IPS-18a (cell line): ENCODE measurements around the gene DUSP15.

Source experiments
- H3K27ac ChIP-seq: one replicate; pipeline ENCODE4 v1.5.1; 2013; ENCODE audit warnings: low read length
- H3K27me3 ChIP-seq: one replicate; pipeline ENCODE4 v1.6.1; 2013; ENCODE audit warnings: mild to moderate bottlenecking, low read length; ENCODE audit not compliant: control insufficient read depth, insufficient read depth
- H3K36me3 ChIP-seq: one replicate; pipeline ENCODE4 v1.6.1; 2013; ENCODE audit warnings: low read depth, low read length; ENCODE audit not compliant: control insufficient read depth
- H3K4me1 ChIP-seq: one replicate; pipeline ENCODE4 v1.6.1; 2013; ENCODE audit warnings: low read depth, low read length; ENCODE audit not compliant: control insufficient read depth
- H3K4me3 ChIP-seq: one replicate; pipeline ENCODE4 v1.5.1; 2013; ENCODE audit warnings: low read length
- H3K9ac ChIP-seq: one replicate; pipeline ENCODE4 v1.6.1; 2013; ENCODE audit warnings: mild to moderate bottlenecking, low read length, moderate library complexity
- H3K9me3 ChIP-seq: one replicate; pipeline ENCODE4 v1.6.1; 2013; ENCODE audit warnings: low read depth, low read length; ENCODE audit not compliant: control insufficient read depth

Gene DUSP15

DNA sequence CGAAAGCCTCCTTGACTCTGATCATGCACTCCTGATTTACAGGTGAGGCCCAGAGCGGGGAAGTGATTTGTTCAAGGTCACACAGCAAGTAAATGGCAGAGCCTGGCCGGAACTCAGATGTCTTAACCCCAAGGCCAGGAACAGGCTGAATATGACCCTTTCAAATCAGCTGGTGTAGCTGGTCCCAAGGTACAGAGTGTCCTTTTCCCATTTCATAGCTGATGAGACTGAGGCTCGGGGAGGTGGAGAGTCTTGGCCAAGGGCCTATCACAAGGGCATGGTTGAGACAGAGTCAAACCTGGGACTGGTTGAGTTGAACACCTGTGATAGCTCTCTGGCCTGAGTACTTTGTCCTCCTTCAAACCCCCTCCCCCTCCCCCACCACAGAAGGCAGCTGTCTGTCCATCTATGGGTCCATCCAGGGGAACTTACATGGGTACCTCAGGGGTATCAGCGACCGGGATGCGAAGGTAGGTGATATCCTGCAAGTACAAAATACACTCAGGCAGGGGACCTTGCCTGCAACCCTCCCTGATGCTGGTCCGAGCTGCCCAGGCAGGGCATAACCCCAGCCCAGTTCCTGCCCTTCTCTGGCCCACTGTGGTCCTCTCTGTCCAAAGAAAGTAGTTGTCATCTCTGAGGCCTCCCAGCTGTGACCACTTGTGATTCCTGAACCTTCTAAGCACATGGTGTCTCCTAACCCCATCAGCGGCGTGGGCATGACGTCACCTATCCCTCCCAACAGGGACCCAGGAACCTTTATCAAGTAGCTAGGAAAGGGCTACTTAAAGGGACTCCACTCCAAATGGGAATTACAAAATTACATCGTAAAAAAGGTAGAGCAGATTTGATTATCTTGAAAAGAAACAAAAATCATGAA is 5.6 kb downstream of the DUSP15 start:
- Histone ChIP-seq H3K27me3 (peaks cover 22% of the 10 kb centered on the region), H3K9me3 (no peaks in the 10 kb centered on the region), H3K27ac (no peak overlapping the region), H3K4me1 (peaks cover 19% of the 10 kb centered on the region), H3K36me3 (no peaks in the 10 kb centered on the region), H3K4me3 (no peak overlapping the region), H3K9ac (no peak overlapping the region)

- H3K4me3 ChIP-seq: no peak overlapping the region
- H3K9me3 ChIP-seq: no peaks in the 10 kb centered on the region
- no peak overlapping the region for H3K9ac ChIP-seq
- H3K36me3 ChIP-seq: no peaks in the 10 kb centered on the region
- H3K27ac ChIP-seq: no peak overlapping the region
- H3K27me3 ChIP-seq: peaks cover 18% of the 10 kb centered on the region
- H3K4me1 ChIP-seq: peaks cover 16% of the 10 kb centered on the region
Measured at GRCh38 chr20:31863296-31864085, 6.8 kb downstream of the DUSP15 start.

GRCh38 chr20:31862506-31862905 is 7.8 kb downstream of the DUSP15 start:
- Histone ChIP-seq H3K27me3 (peaks cover 18% of the 10 kb centered on the region), H3K4me1 (peaks cover 16% of the 10 kb centered on the region), H3K27ac (no peak overlapping the region), H3K36me3 (no peaks in the 10 kb centered on the region), H3K9me3 (no peaks in the 10 kb centered on the region), H3K4me3 (peak overlapping the region; percentile 64), H3K9ac (no peak overlapping the region)

DNA sequence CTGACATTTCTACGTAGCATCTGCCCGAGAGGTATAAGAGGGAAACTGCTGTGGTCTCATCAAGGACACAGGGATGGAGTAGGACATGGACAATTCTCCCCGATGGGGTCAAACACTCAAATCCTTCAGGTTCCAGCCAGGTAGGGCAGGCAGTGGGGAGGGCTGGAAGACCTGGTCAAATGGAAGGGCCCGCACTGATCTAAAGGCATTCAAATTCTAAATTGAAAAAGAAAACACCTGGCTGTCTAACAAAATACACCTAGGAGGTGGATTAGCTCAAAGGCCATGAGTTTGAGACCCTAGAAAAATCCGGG is 8.2 kb downstream of the DUSP15 start:
- Histone ChIP-seq H3K4me3 (peak overlapping the region; percentile 64), H3K9me3 (no peaks in the 10 kb centered on the region), H3K27ac (peak overlapping the region; percentile 2), H3K9ac (peak overlapping the region; percentile 19), H3K36me3 (no peaks in the 10 kb centered on the region), H3K27me3 (peaks cover 18% of the 10 kb centered on the region), H3K4me1 (peaks cover 16% of the 10 kb centered on the region)

DNA sequence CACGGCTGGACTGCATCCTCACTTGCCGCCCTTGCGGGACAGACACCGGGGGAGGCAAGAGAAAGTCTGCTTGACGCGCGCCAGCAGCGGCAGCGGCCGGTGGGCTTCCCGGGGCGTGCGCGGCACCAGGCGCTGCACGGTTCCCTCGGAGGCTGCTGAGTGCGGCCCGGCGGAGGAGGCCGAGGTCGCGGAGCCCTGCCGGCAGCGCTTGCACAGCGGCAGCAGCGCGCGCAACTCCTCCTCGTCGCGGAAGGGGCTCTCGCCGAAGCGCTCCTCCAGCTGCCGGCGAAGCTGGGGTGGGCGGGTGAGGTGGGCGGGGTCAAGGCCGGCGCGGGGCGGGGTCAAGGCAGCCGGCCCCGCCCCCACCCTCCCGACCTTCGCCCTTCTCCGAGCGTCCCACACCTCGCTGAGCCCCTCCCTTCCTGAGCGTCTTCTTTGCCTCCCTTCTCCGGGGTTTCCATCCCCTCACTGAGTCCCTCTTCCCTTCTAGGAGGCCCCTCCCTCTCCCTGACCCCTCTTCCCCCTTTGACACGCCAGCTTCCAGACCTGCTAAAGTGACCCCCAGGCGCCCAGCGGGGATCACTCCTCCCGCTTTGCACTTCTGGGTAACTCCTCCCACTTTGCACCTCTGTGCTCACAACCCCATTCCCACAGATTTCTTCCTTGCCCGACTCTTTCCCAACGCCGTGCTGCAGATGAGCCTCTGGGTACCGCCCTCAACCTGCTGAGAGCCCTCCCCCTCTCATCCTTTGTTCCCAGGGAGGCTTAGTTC is 8.8 kb downstream of the DUSP15 start:
- Histone ChIP-seq H3K27ac (peak overlapping the region; percentile 2), H3K36me3 (no peaks in the 10 kb centered on the region), H3K4me3 (peak overlapping the region; percentile 79), H3K9me3 (no peaks in the 10 kb centered on the region), H3K9ac (peak overlapping the region; percentile 49), H3K27me3 (peaks cover 18% of the 10 kb centered on the region), H3K4me1 (peaks cover 16% of the 10 kb centered on the region)

- Histone ChIP-seq H3K27ac (no peak overlapping the region), H3K9ac (peak overlapping the region; percentile 49), H3K36me3 (no peaks in the 10 kb centered on the region), H3K27me3 (peaks cover 18% of the 10 kb centered on the region), H3K9me3 (no peaks in the 10 kb centered on the region), H3K4me3 (peak overlapping the region; percentile 79), H3K4me1 (peaks cover 16% of the 10 kb centered on the region)
Measured at GRCh38 chr20:31861135-31861384, 9.3 kb downstream of the DUSP15 start.

- no peaks in the 10 kb centered on the region for H3K9me3 ChIP-seq
- H3K9ac ChIP-seq: peak overlapping the region; percentile 37
- no peaks in the 10 kb centered on the region for H3K36me3 ChIP-seq
- H3K4me1 ChIP-seq: peaks cover 16% of the 10 kb centered on the region
- H3K4me3 ChIP-seq: peak overlapping the region; percentile 79
- no peak overlapping the region for H3K27ac ChIP-seq
- H3K27me3 ChIP-seq: peaks cover 18% of the 10 kb centered on the region
Measured at GRCh38 chr20:31860390-31861134, 9.8 kb downstream of the DUSP15 start.

DNA sequence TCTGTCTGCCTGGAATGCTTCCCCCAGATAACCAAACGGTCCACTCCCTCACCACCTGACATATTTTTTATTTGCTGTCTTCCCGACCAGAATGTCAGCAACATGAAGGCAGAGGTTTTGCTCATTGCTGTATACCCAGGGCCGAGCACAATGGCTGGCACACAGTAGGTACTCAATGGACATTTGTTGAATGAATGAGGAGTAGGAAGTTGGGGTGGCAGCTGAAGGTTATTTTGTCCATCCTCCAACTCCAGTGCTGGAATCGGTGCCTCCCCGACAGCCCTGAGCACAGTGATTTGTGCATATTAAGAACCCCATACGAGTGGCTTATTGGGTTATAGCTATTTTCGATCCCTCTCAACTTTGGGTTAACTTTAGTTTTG is 10.3 kb downstream of the DUSP15 start:
- no peaks in the 10 kb centered on the region for H3K9me3 ChIP-seq
- H3K4me1 ChIP-seq: peaks cover 16% of the 10 kb centered on the region
- H3K27me3 ChIP-seq: peaks cover 18% of the 10 kb centered on the region
- H3K27ac ChIP-seq: no peak overlapping the region
- peak overlapping the region; percentile 79 for H3K4me3 ChIP-seq
- no peaks in the 10 kb centered on the region for H3K36me3 ChIP-seq
- H3K9ac ChIP-seq: no peak overlapping the region

- Histone ChIP-seq H3K36me3 (no peaks in the 10 kb centered on the region), H3K27me3 (peaks cover 18% of the 10 kb centered on the region), H3K4me1 (peaks cover 16% of the 10 kb centered on the region), H3K9ac (no peak overlapping the region), H3K9me3 (no peaks in the 10 kb centered on the region), H3K27ac (no peak overlapping the region), H3K4me3 (no peak overlapping the region)
Measured at GRCh38 chr20:31859266-31859997, 10.9 kb downstream of the DUSP15 start.

- Histone ChIP-seq H3K4me1 (peaks cover 16% of the 10 kb centered on the region), H3K4me3 (no peak overlapping the region), H3K36me3 (no peaks in the 10 kb centered on the region), H3K9ac (no peak overlapping the region), H3K9me3 (no peaks in the 10 kb centered on the region), H3K27me3 (peaks cover 18% of the 10 kb centered on the region), H3K27ac (no peak overlapping the region)
Measured at GRCh38 chr20:31858760-31859083, 11.6 kb downstream of the DUSP15 start.
